Uterus (tissue), 2 donors: ENCODE measurements around the gene VIPR1.

ENCODE experiments used
- CTCF ChIP-seq, 4 experiments: fragments of 200-600 bp in 2 of 4; fragments of 450-650 bp in 2 of 4; sonication (generic) in 2 of 4; IDR thresholded peaks; one replicate each; pipeline ENCODE4 v1.5.1; 2016 to 2019; ENCODE audit warnings: antibody characterized with exemption in 4 of 4, mild to moderate bottlenecking in 2 of 4, moderate library complexity in 1 of 4
- POLR2A ChIP-seq, 2 donors: fragments of 450-650 bp; IDR thresholded peaks; one replicate each; pipeline ENCODE4 v1.6.1; 2016; ENCODE audit warnings: antibody characterized with exemption in 2 of 2, mild to moderate bottlenecking in 1 of 2, moderate library complexity in 1 of 2

GRCh38 chr3:42501321-42501680 lies 1.1 kb upstream of the VIPR1 start:
- no peak for TF ChIP-seq POLR2A (IDR thresholded peaks at IDR 0.05)
- TF ChIP-seq CTCF (IDR thresholded peaks at IDR 0.05), result no peak
